Endothelial cell of umbilical vein (primary cell): ENCODE measurements around the gene OASL. TPM values are rescaled to one million over a fixed set of nuclear protein-coding genes. Genes with fewer than 3 reads are reported as not detected.

Experiments
- BruUV-seq: library from RNA; stranded (reverse); fragments of 400-500 nt; replicated peaks from 2 replicates; lab custom pipeline; 2021; lab: Mats Ljungman, UMichigan
- CTCF ChIA-PET: fragments of 300-600, 350-600 bp; sonication (Branson Sonifier 250); formaldehyde crosslinking; loops from one replicate; lab custom pipeline; 2021; ENCODE audit warnings: antibody characterized with exemption, inconsistent platforms; lab: Charles Lee
- POLR2A ChIA-PET: fragments of 300-600, 350-600 bp; sonication (Branson Sonifier 250); formaldehyde crosslinking; loops from one replicate; lab custom pipeline; 2021; ENCODE audit warnings: antibody characterized with exemption, inconsistent platforms; lab: Charles Lee
- DNase-seq: peaks from one replicate; pipeline ENCODE4 v3.0.0-alpha.2; 2011; ENCODE audit warnings: low read depth, low spot score
- FAIRE-seq: peaks from 2 replicates; lab custom pipeline; 2011; peaks lifted over from hg19 to GRCh38; lab: Jason Lieb, UNC
- H2AFZ ChIP-seq: 2 replicates; pipeline ENCODE4 v1.6.0; 2012; ENCODE audit warnings: low read depth, low read length, control low read depth, inconsistent platforms
- H3K27ac ChIP-seq: 2 replicates; pipeline ENCODE4 v1.5.1; 2011; ENCODE audit warnings: low read depth, mild to moderate bottlenecking, control low read depth, low read length, moderate library complexity; ENCODE audit not compliant: insufficient read depth
- H3K27me3 ChIP-seq, 2 experiments: 2 replicates each; pipeline versions ENCODE4 v1.6.0 to v1.6.1; 2011; ENCODE audit warnings: low read length in 2 of 2, mixed read lengths in 1 of 2; ENCODE audit not compliant: control insufficient read depth in 2 of 2, insufficient read depth in 2 of 2
- H3K36me3 ChIP-seq, 2 experiments: 2 replicates in 1 of 2; 3 replicates in 1 of 2; pipeline ENCODE4 v1.5.1; 2011; ENCODE audit warnings: low read length in 2 of 2, mild to moderate bottlenecking in 1 of 2, moderate library complexity in 1 of 2; ENCODE audit not compliant: control insufficient read depth in 2 of 2, insufficient read depth in 2 of 2; ENCODE audit errors: extremely low read depth in 1 of 2
- H3K4me1 ChIP-seq: 3 replicates; pipeline ENCODE4 v1.5.1; 2011; ENCODE audit warnings: mild to moderate bottlenecking, low read length; ENCODE audit not compliant: control insufficient read depth, insufficient read depth; ENCODE audit errors: extremely low read depth
- H3K4me2 ChIP-seq: 2 replicates; pipeline ENCODE4 v1.6.1; 2011; ENCODE audit warnings: low read length, control low read depth, mixed read lengths; ENCODE audit not compliant: insufficient read depth
- H3K4me3 ChIP-seq, 3 experiments: fragments of 200-600 bp in 1 of 3; sonication (generic), shearing (Covaris generic) in 1 of 3; replicated peaks in 1 of 3; 2 replicates each; pipeline ENCODE4 v1.5.1; 2011 to 2016; ENCODE audit warnings: control low read depth in 3 of 3, low read length in 3 of 3, mild to moderate bottlenecking in 2 of 3, inconsistent platforms in 1 of 3, low read depth in 1 of 3, moderate library complexity in 1 of 3; ENCODE audit not compliant: insufficient read depth in 1 of 3
- H3K79me2 ChIP-seq: 2 replicates; pipeline ENCODE4 v1.6.0; 2012; ENCODE audit warnings: low read length, inconsistent platforms; ENCODE audit not compliant: control insufficient read depth, insufficient read depth
- H3K9ac ChIP-seq: replicated peaks from 2 replicates; pipeline ENCODE3; 2011; ENCODE audit warnings: low read length, control low read depth; ENCODE audit not compliant: insufficient read depth; ENCODE audit errors: extremely low read depth
- H3K9me1 ChIP-seq: replicated peaks from 3 replicates; pipeline ENCODE4 v1.6.0; 2011; ENCODE audit warnings: mild to moderate bottlenecking, low read length; ENCODE audit not compliant: control insufficient read depth, insufficient read depth; ENCODE audit errors: extremely low read depth
- H3K9me3 ChIP-seq: replicated peaks from 2 replicates; pipeline ENCODE4 v1.5.1; 2012; ENCODE audit warnings: low read length, inconsistent platforms; ENCODE audit not compliant: control insufficient read depth, insufficient read depth
- H4K20me1 ChIP-seq: replicated peaks from 2 replicates; pipeline ENCODE3; 2011; ENCODE audit warnings: mild to moderate bottlenecking, low read length; ENCODE audit not compliant: control insufficient read depth, insufficient read depth; ENCODE audit errors: extremely low read depth
- CTCF ChIP-seq, 2 donors: IDR thresholded peaks; 1 replicate in 1 of 2; 2 replicates in 1 of 2; pipeline ENCODE4 v1.5.1; 2011; ENCODE audit warnings: low read length in 2 of 2, mild to moderate bottlenecking in 2 of 2, moderate library complexity in 2 of 2, control low read depth in 1 of 2, inconsistent platforms in 1 of 2, low read depth in 1 of 2; ENCODE audit not compliant: insufficient read depth in 1 of 2; ENCODE audit errors: extremely low read depth in 1 of 2
- EZH2 ChIP-seq: IDR thresholded peaks from 2 replicates; pipeline ENCODE4 v1.6.1; 2012; ENCODE audit warnings: borderline replicate concordance, low read depth, mild to moderate bottlenecking, moderate library complexity, low read length, inconsistent platforms; ENCODE audit not compliant: severe bottlenecking
- FOS ChIP-seq: IDR thresholded peaks from 2 replicates; pipeline ENCODE4 v1.6.1; 2011; ENCODE audit warnings: mild to moderate bottlenecking, low read length, moderate library complexity, borderline replicate concordance; ENCODE audit not compliant: insufficient read depth
- GATA2 ChIP-seq: IDR thresholded peaks from 2 replicates; pipeline ENCODE4 v1.7.0; 2011; ENCODE audit warnings: low read depth, mild to moderate bottlenecking, moderate library complexity, mixed read lengths, low read length; ENCODE audit not compliant: insufficient read length, insufficient read depth
- JUN ChIP-seq: IDR thresholded peaks from 2 replicates; pipeline ENCODE4 v1.6.1; 2011; ENCODE audit warnings: borderline replicate concordance, low read depth; ENCODE audit not compliant: insufficient read length, insufficient read depth
- MAX ChIP-seq: IDR thresholded peaks from 2 replicates; pipeline ENCODE4 v1.6.1; 2011; ENCODE audit not compliant: insufficient read depth, insufficient read length
- MYC ChIP-seq: IDR thresholded peaks from one replicate; pipeline ENCODE4 v1.6.1; 2011; ENCODE audit warnings: mild to moderate bottlenecking, low read depth, low read length
- POLR2A ChIP-seq: IDR thresholded peaks from 2 replicates; pipeline ENCODE4 v1.6.1; 2012; ENCODE audit warnings: low read depth, mild to moderate bottlenecking, control low read depth, low read length
- POLR2AphosphoS5 ChIP-seq: IDR thresholded peaks from 2 replicates; pipeline ENCODE4 v1.6.1; 2012; ENCODE audit warnings: low read depth, mild to moderate bottlenecking, control low read depth, low read length, moderate library complexity; ENCODE audit not compliant: insufficient read depth
- dilution Hi-C: fragments of 300-500 bp; cut with MboI; formaldehyde crosslinking; loops from one replicate; pipeline ENCODE4 v1.15.0; 2019; ENCODE audit warnings: low sequenced_read_pairs; ENCODE audit not compliant: extremely low pct_ligation_motif_present
- intact Hi-C: fragments of 100-400 bp; cut with micrococcal nuclease; formaldehyde crosslinking; loops from one replicate; pipeline ENCODE4 v1.10.0; 2022
- polyA plus RNA-seq, 4 experiments: library from polyadenylated mRNA; depleted of rRNA in 3 of 4; stranded (reverse) in 3 of 4; unstranded in 1 of 4; fragments of >200 nt; gene quantifications; 2 replicates each; pipeline versions ENCODE4 v1.2.1 to v1.2.3, GENCODE V29; 2011 to 2012; ENCODE audit warnings: missing spikeins in 1 of 4
- total RNA-seq: library from RNA; stranded (reverse); gene quantifications from 2 replicates; pipeline ENCODE4 v1.2.3, GENCODE V29; 2021

The OASL gene
- total and polyA plus RNA-seq, 2 donors (not counting 3 experiments of a cell fraction or from before 2014, with no cell fraction given), result 0.17 to 0.33 TPM

GRCh38 chr12:121072147-121072546 lies 33.1 kb upstream of the OASL start:
- Histone ChIP-seq H4K20me1 (no peaks in the 10 kb centered on the region), H3K4me2 (no peak overlapping the region), H3K4me3 (no peak overlapping the region), H3K9me1 (no peaks in the 10 kb centered on the region), H2AFZ (no peak overlapping the region), H3K9me3 (no peaks in the 10 kb centered on the region), H3K27ac (no peak overlapping the region), H3K9ac (no peak overlapping the region), H3K36me3 (no peaks in the 10 kb centered on the region), H3K79me2 (no peaks in the 10 kb centered on the region), H3K27me3 (peaks cover 0 to 17% of the 10 kb centered on the region in 2 experiments), H3K4me1 (no peaks in the 10 kb centered on the region)
- CTCF ChIA-PET, result interaction anchor here (1.2 kb wide), 1 partner anchor 67 kb away, joined by 3 read pairs; no protein-coding TSS in a partner anchor
- DNase-seq (no peak), FAIRE-seq (no peak)
- BruUV-seq, result no TSS peak
- TF ChIP-seq POLR2A (no peak), MAX (no peak), POLR2AphosphoS5 (no peak), CTCF (IDR thresholded peaks at IDR 0.05; ENCODE audit: extremely low read depth in 1 of 2, insufficient read depth in 1 of 2, low read depth in 1 of 2, low read length in 2 of 2) (no peak), GATA2 (no peak), MYC (no peak), FOS (no peak), EZH2 (no peak), JUN (no peak)
- POLR2A ChIA-PET, result no interaction called here
- intact Hi-C loops, result no loop called here
- dilution Hi-C loops, result no loop called here
